ENCODE results near the gene KCNH2. TPM values are rescaled to one million over a fixed set of nuclear protein-coding genes. Genes with fewer than 3 reads are reported as not detected.
A peak's percentile ranks its signal among the peaks of the same experiment; 100 is the strongest.

KCNH2 gene
- total and polyA plus RNA-seq, 2 of the 8 experiments (the other 6 are each of a cell fraction or from before 2014, with no cell fraction given): 8.0 to 15.0 TPM

DNA sequence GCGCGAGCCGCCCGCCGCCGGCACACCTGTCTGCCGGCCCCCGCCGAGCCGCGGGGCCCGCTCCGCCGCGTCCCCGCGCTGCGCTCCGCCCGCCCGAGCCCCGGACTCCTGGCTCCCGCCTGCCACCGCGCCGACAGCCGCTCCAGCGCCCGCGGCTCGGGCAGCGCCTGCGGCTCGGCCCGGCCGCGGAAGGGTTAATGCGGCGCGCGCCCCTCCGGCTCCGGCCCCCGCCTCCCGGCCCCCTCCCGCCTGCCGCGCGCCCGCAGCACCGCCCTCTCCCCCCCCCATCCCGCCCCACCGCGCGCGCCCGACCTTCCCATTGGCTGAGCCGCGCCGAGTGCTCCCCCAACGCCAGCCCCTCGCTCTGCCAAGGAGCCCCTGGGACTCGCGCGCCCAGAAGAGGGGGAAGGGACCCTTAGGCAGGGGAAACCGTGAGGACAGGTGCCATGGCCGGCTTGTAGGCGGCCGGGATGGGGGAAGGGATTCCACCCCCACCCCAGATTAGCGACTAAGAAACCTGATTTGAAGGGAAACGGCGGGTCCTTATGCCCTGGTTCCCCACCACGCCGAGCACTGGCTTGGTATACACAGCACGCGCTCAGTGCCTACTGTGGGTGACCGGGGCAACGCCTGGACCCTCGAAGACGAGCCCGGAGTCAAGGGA lies at the start of gene KCNH2 (continued):
- no peak for TF ChIP-seq JUN (IDR thresholded peaks at IDR 0.05; ENCODE audit: low read depth, low read length)
- TF ChIP-seq GABPA (IDR thresholded peaks at IDR 0.05; ENCODE audit: borderline replicate concordance, insufficient read depth, low read length): no peak
- TF ChIP-seq ASH2L (IDR thresholded peaks at IDR 0.05; ENCODE audit: low read length): peak; percentile 70
- TF ChIP-seq TAF1 (IDR thresholded peaks at IDR 0.05; ENCODE audit: low read depth, low read length): no peak
- TF ChIP-seq, protein P1, sequence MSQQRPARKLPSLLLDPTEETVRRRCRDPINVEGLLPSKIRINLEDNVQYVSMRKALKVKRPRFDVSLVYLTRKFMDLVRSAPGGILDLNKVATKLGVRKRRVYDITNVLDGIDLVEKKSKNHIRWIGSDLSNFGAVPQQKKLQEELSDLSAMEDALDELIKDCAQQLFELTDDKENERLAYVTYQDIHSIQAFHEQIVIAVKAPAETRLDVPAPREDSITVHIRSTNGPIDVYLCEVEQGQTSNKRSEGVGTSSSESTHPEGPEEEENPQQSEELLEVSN (IDR thresholded peaks at IDR 0.05): 0 out of 2 replicates have a peak, but pooled peaks have one; percentile 24
- no peak for TF ChIP-seq HDAC6 (IDR thresholded peaks at IDR 0.05; ENCODE audit: low read depth, low read length)
- TF ChIP-seq PHF8 (conservative IDR thresholded peaks at IDR 0.05; ENCODE audit: low read depth, low read length): no peak; the same call in 1 of the 2 replicates
- TF ChIP-seq KDM1A (IDR thresholded peaks at IDR 0.05; ENCODE audit: borderline replicate concordance, low read length): no peak
- no peak for TF ChIP-seq CREB1 (IDR thresholded peaks at IDR 0.05)
- peak; percentile 37 for TF ChIP-seq SAP30 (IDR thresholded peaks at IDR 0.05; ENCODE audit: insufficient read depth, insufficient replicate concordance, low read length)
- 0 out of 2 replicates have a peak, but pooled peaks have one; percentile 13 for TF ChIP-seq MAX (IDR thresholded peaks at IDR 0.05)
- no peak for TF ChIP-seq SIN3A (conservative IDR thresholded peaks at IDR 0.05 in 1 of 2, IDR thresholded peaks at IDR 0.05 in 1 of 2; ENCODE audit: low read depth in 1 of 2, low read length in 2 of 2)
- TF ChIP-seq RNF2 (IDR thresholded peaks at IDR 0.05; ENCODE audit: borderline replicate concordance, low read depth, low read length, missing control alignments, poor library complexity, severe bottlenecking): no peak
- TF ChIP-seq BRCA1 (IDR thresholded peaks at IDR 0.05; ENCODE audit: low read depth, low read length): no peak
- TF ChIP-seq TBP (IDR thresholded peaks at IDR 0.05; ENCODE audit: low read depth, low read length): no peak
- TF ChIP-seq GTF2F1 (IDR thresholded peaks at IDR 0.05; ENCODE audit: borderline replicate concordance, low read depth, low read length): no peak
- no peak for TF ChIP-seq CHD2 (IDR thresholded peaks at IDR 0.05; ENCODE audit: low read length)

Measured in H1 (cell line).